PC-9 (cell line): ENCODE data around the gene SH3TC1. TPM values are rescaled to one million over a fixed set of nuclear protein-coding genes. Genes with fewer than 3 reads are reported as not detected.

ENCODE experiments used
- BruUV-seq: library from RNA; stranded (reverse); fragments of 400-500 nt; replicated peaks from 2 replicates; lab custom pipeline; 2021; lab: Mats Ljungman, UMichigan
- CTCF ChIA-PET: fragments of 300-600 bp; sonication (Branson Sonifier 250); formaldehyde crosslinking; loops from one replicate; lab custom pipeline; 2022; ENCODE audit warnings: antibody characterized with exemption; lab: Charles Lee
- POLR2A ChIA-PET: fragments of 300-600 bp; sonication (Branson Sonifier 250); formaldehyde crosslinking; loops from one replicate; lab custom pipeline; 2022; ENCODE audit warnings: antibody characterized with exemption; ENCODE audit not compliant: unreplicated experiment; lab: Charles Lee
- DNase-seq, 2 experiments: peaks; one replicate each; pipeline versions ENCODE4 v3.0.0 to v3.0.0-alpha.2; 2015 to 2022; ENCODE audit warnings: mixed read lengths in 1 of 2
- H2AFZ ChIP-seq: fragments of 200-600 bp; sonication (generic); 2 replicates; pipeline ENCODE4 v1.8.1; 2017; ENCODE audit warnings: antibody characterized with exemption
- H3F3A ChIP-seq: fragments of 200-600 bp; sonication (generic); 2 replicates; pipeline ENCODE4 v1.8.1; 2017; ENCODE audit warnings: antibody characterized with exemption, mild to moderate bottlenecking, low read depth; ENCODE audit not compliant: insufficient read depth
- H3K27ac ChIP-seq: fragments of 200-600 bp; sonication (generic); 2 replicates; pipeline ENCODE4 v1.6.1; 2016; ENCODE audit warnings: mixed run types
- H3K27me3 ChIP-seq: fragments of 200-600 bp; sonication (generic); 2 replicates; pipeline ENCODE4 v1.6.1; 2016; ENCODE audit warnings: low read depth, mixed run types; ENCODE audit not compliant: insufficient read depth
- H3K36me3 ChIP-seq: fragments of 200-600 bp; sonication (generic); 2 replicates; pipeline ENCODE4 v1.6.1; 2016; ENCODE audit warnings: low read depth, mixed run types
- H3K4me1 ChIP-seq: fragments of 200-600 bp; sonication (generic); replicated peaks from 2 replicates; pipeline ENCODE4 v1.6.1; 2016; ENCODE audit warnings: mixed run types; ENCODE audit not compliant: insufficient read depth
- H3K4me2 ChIP-seq: fragments of 200-600 bp; sonication (generic); 2 replicates; pipeline ENCODE4 v1.6.1; 2017; ENCODE audit warnings: mixed run types
- H3K4me3 ChIP-seq: fragments of 200-600 bp; sonication (generic); 2 replicates; pipeline ENCODE4 v1.6.1; 2016; ENCODE audit warnings: mixed run types
- H3K79me2 ChIP-seq: fragments of 200-600 bp; sonication (generic); 2 replicates; pipeline ENCODE4 v1.6.1; 2017; ENCODE audit warnings: low read depth, mixed run types
- H3K9me2 ChIP-seq: fragments of 200-600 bp; sonication (generic); 2 replicates; pipeline ENCODE4 v1.8.1; 2017; ENCODE audit warnings: mild to moderate bottlenecking; ENCODE audit not compliant: insufficient read depth
- H3K9me3 ChIP-seq: fragments of 200-600 bp; sonication (generic); 2 replicates; pipeline ENCODE4 v1.8.1; 2016; ENCODE audit warnings: low read depth; ENCODE audit not compliant: insufficient read depth
- H4K20me1 ChIP-seq: fragments of 200-600 bp; sonication (generic); 2 replicates; pipeline ENCODE4 v1.8.1; 2017; ENCODE audit not compliant: insufficient read depth
- EZH2 ChIP-seq: fragments of 200-600 bp; sonication (generic); IDR thresholded peaks from 2 replicates; pipeline ENCODE4 v1.8.0; 2017; ENCODE audit warnings: antibody characterized with exemption, low read depth
- intact Hi-C: fragments of 100-400 bp; cut with micrococcal nuclease; formaldehyde crosslinking; loops from one replicate; pipeline ENCODE4 v1.10.0; 2022; ENCODE audit not compliant: unreplicated experiment
- total RNA-seq: library from RNA; stranded (reverse); gene quantifications from 2 replicates; pipeline ENCODE4 v1.2.3, GENCODE V29; 2021
- TF ChIP-seq, protein P1 (sequence below): fragments of 200-600 bp; sonication (generic); conservative IDR thresholded peaks from 2 replicates; pipeline ENCODE4 v1.6.1; 2017; ENCODE audit warnings: mixed run types, antibody characterized with exemption, mild to moderate bottlenecking, moderate library complexity

Gene SH3TC1
- total RNA-seq, 1 experiment from 2014 or later, result 5.2 TPM

DNA sequence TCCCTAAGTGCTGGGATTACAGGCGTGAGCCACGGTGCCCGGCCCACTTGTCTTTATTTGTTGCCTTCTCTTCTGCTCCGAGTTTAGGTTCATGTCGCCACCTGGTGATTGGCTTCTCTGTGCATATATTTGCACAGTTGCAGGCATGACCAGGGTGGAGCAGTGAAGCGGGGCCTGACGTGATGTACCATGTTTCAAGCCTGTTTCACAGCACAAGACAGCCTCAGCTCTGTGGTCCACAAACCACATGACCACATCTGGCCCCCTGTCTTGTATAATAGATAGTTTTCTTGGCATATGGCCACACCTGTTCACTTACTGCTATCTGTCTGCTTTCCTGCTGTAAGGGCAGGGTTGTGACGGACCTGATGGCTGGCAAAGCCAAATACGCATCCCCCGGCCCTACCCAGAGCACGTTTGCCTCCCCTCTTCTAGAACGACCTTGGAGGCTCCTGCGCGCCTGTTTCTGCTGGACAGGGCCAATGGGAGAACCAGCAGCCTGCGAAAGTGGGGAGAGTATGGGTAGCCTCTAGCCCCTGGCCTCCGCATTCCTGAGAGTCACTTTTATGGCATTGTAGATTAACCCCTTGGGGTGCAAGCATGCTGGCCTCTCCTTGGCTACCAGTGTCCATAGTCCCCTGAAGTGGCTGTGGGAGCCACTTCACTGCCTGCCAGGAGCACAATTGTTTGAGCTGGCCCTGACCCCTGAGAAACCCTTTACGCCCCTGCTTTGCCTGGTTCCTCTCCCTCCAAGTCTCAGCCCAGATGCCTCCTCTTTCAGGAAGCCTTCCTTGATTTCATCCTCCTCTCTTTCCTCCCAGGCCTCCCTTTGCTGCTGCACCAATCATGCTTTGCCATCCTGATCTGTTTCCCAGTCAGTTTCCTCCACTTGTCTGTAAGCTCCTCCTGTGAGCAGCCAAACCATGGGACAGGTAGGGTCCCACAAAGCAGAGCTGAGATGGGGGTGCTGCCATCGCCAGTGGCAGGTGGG is 6.0 kb upstream of the SH3TC1 start:
- no peaks in the 10 kb centered on the region; the same call in 1 of the 2 replicates for H3F3A ChIP-seq
- peaks cover 42% of the 10 kb centered on the region for H3K4me1 ChIP-seq
- no peaks in the 10 kb centered on the region for H3K9me2 ChIP-seq
- no peak overlapping the region for H2AFZ ChIP-seq
- POLR2A ChIA-PET, result no interaction called here
- intact Hi-C loops, result no loop called here
- BruUV-seq, result no TSS peak
- no peak overlapping the region for H3K4me3 ChIP-seq
- no peak overlapping the region for H3K4me2 ChIP-seq
- CTCF ChIA-PET, result interaction anchor here (2.0 kb wide), 1 partner anchor 16 kb away, joined by 10 read pairs; no protein-coding TSS in a partner anchor
- no peak for DNase-seq
- no peak for TF ChIP-seq EZH2
- no peaks in the 10 kb centered on the region for H3K27me3 ChIP-seq
- no peak overlapping the region for H3K27ac ChIP-seq
- no peaks in the 10 kb centered on the region for H3K9me3 ChIP-seq
- no peaks in the 10 kb centered on the region for H4K20me1 ChIP-seq
- no peaks in the 10 kb centered on the region for H3K79me2 ChIP-seq
- no peaks in the 10 kb centered on the region for H3K36me3 ChIP-seq

DNA sequence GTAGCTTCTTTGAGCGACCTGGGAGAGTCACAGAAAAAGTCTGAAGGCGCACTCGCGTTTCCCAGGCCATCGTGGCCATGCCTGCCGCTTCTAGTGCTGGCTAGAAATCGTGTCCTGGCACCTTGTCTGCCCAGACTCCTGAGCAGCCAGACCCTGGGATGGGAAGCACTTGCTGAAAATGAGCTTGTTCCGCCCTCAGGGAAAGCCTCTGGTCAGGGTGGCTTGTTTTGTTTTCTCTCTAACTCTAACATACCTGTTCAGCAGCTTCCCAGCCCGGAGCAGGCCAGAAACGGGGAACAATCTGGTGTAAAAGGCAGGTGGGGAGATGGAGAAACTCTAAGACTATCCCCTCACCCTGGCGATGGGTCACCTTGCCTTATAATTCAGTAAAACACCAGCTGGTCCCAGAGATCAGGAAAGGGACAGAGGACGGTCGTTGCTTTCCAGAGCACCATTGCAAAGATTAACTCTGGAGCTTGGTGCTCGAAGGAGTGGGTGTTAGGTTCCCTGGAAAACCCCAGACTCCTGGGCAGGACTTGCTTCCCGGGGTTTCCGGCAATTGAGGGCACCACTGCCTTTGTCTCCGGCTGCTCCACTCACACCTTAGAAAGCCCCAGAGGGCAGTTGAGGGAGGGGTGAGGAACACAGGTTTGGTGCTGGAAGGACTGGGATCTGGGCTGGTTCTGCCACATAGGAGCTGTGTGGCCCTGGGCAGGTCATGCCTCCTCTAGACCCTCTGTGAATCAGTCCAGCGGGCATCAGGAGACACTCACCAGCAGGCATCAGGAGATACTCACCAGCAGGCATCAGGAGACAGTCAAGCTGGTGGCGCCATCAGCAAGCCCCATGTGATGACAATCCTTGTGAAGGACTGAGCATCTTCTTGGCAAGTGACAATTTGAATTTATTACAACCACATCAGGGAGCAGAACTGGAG is 4.5 kb upstream of the SH3TC1 start:
- POLR2A ChIA-PET, result no interaction called here
- intact Hi-C loops, result no loop called here
- Histone ChIP-seq H3K9me3 (no peaks in the 10 kb centered on the region), H3K27ac (no peak overlapping the region), H3K9me2 (no peaks in the 10 kb centered on the region), H3K4me3 (no peak overlapping the region), H3K4me1 (peaks cover 52% of the 10 kb centered on the region), H3F3A (peaks cover 6% of the 10 kb centered on the region; the same call in 1 of the 2 replicates), H3K36me3 (no peaks in the 10 kb centered on the region), H4K20me1 (no peaks in the 10 kb centered on the region), H3K4me2 (peak overlapping the region; percentile 29; the same call in 1 of the 2 replicates), H3K79me2 (no peaks in the 10 kb centered on the region), H2AFZ (no peak overlapping the region), H3K27me3 (no peaks in the 10 kb centered on the region)
- TF ChIP-seq EZH2, result no peak
- TF ChIP-seq, protein P1, sequence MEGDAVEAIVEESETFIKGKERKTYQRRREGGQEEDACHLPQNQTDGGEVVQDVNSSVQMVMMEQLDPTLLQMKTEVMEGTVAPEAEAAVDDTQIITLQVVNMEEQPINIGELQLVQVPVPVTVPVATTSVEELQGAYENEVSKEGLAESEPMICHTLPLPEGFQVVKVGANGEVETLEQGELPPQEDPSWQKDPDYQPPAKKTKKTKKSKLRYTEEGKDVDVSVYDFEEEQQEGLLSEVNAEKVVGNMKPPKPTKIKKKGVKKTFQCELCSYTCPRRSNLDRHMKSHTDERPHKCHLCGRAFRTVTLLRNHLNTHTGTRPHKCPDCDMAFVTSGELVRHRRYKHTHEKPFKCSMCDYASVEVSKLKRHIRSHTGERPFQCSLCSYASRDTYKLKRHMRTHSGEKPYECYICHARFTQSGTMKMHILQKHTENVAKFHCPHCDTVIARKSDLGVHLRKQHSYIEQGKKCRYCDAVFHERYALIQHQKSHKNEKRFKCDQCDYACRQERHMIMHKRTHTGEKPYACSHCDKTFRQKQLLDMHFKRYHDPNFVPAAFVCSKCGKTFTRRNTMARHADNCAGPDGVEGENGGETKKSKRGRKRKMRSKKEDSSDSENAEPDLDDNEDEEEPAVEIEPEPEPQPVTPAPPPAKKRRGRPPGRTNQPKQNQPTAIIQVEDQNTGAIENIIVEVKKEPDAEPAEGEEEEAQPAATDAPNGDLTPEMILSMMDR, result no peak
- CTCF ChIA-PET, result interaction anchor here (2.0 kb wide), 1 partner anchor 18 kb away, joined by 10 read pairs; no protein-coding TSS in a partner anchor
- no TSS peak for BruUV-seq
- peak in 1 of 2 experiments; percentile 31 for DNase-seq

DNA sequence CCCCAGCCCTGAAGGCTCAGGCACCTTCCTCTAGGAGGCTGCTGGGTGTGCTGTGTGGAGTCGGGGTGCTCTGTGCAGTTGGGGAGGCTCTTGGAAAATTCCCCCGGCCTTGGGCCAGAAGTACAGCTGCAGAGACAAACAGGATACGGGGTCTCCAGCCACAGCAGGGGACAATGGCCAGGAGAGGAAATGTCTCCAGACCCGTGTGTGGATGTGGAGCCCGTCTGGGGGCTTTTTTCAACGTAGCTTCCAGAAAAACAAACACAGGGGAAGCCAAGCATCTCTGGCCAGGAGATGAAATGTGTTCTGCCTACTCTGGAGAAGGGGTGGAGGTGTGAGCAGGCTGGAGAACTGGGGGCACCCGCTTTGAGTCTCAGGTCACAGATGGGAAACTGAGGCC is 3.7 kb upstream of the SH3TC1 start:
- H3K9me2 ChIP-seq, result no peaks in the 10 kb centered on the region
- CTCF ChIA-PET, result no interaction called here
- no peak overlapping the region for H3K4me3 ChIP-seq
- POLR2A ChIA-PET, result no interaction called here
- intact Hi-C loops, result no loop called here
- H3K9me3 ChIP-seq, result no peaks in the 10 kb centered on the region
- no peak overlapping the region for H2AFZ ChIP-seq
- no TSS peak for BruUV-seq
- H3K79me2 ChIP-seq, result 0 out of 2 replicates have a peak, but pooled peaks cover 2% of the 10 kb centered on the region
- no peaks in the 10 kb centered on the region for H4K20me1 ChIP-seq
- TF ChIP-seq, protein P1, result no peak
- TF ChIP-seq EZH2, result no peak
- no peak for DNase-seq
- H3K4me2 ChIP-seq, result no peak overlapping the region
- H3K27me3 ChIP-seq, result no peaks in the 10 kb centered on the region
- peaks cover 6% of the 10 kb centered on the region; the same call in 1 of the 2 replicates for H3F3A ChIP-seq
- H3K4me1 ChIP-seq, result peaks cover 59% of the 10 kb centered on the region
- no peaks in the 10 kb centered on the region for H3K36me3 ChIP-seq
- no peak overlapping the region for H3K27ac ChIP-seq
